GM19099 (cell line): ENCODE measurements around the gene THSD4.

Source experiments
- POLR2A ChIP-seq: IDR thresholded peaks from 3 replicates; pipeline ENCODE4 v1.6.1; 2011; ENCODE audit warnings: low read depth; ENCODE audit not compliant: insufficient read length; ENCODE audit errors: extremely low read depth

Gene THSD4

DNA sequence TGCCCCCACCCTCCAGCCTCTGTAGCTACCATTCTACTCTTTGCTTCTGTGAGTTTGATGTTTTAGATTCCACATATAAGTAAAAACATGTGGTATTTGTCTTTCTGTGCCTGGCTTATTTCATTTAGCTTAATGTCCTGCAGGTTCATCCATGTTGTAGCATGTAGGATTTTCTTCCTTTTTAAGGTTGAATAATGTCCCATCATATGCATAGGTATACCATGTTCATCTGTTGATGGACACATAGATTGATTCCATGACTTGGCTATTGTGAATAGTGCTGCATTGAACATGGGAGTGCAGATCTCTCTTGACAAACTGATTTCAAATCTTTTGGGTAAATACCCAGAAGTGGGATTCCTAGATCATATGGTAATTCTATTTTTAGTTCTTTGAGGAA lies 11.8 kb downstream of the THSD4 start:
- TF ChIP-seq POLR2A: no peak

- TF ChIP-seq POLR2A: no peak
Observed at GRCh38 chr15:71128939-71129562, 13.8 kb downstream of the THSD4 start.

GRCh38 chr15:71129669-71130068 lies 14.4 kb downstream of the THSD4 start:
- TF ChIP-seq POLR2A: no peak

DNA sequence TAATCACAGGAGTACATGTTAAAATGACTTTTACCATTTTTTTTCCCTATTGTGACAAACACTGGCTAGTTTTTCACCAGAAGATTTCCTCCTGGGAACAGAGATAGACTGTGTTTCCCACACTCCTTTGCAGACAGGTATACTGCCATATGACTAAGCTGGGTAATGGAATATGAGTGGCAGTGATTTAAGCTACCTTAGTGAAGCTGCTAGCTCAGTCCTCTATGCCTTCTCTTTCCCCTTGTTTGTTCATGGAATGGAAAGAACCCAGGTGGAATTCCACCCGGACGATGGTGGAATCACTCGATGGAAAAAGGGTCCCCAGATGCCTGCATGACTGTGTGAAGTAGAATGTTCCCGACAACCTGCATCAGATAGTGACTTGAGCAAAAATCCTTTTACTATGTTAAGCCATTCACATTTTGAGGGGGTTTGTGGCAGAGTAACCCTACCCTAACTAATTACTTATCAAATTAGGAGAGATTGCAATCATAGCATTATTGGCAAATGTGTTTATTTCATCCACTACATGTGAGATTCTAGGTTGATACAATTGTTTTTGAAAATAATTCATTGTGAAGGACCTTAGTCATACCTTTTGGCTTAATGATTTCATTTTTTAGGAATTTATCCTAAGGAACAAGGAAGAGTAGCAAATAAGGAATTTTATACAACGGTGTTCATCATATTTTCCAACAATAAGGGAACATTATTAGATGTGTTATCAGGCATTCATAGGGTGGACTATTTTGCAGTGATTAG lies 16.5 kb downstream of the THSD4 start:
- TF ChIP-seq POLR2A: no peak

GRCh38 chr15:71133747-71134472 lies 18.6 kb downstream of the THSD4 start:
- no peak for TF ChIP-seq POLR2A

GRCh38 chr15:71136159-71136783 lies 21.0 kb downstream of the THSD4 start:
- no peak for TF ChIP-seq POLR2A

- no peak for TF ChIP-seq POLR2A
Observed at GRCh38 chr15:71136793-71137518, 21.7 kb downstream of the THSD4 start.

DNA sequence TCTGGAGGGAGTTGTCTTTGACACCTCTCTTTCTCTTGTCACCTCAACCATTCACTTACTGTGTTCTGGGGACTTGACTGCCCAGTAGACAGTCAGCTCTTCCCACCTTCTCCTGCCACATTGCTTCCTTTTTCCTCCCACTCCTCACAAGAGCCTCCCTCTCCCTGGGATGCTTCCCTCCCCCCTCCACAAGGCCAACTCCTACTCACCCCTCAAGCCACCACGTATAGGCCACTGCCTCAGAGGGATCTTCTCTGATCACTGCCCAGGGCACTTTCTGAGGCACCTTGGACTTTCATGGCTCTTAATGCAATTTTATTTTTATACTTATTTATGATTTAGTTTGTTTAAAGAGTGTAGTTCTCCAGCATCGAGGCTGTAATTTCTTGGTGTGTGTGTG lies 23.2 kb downstream of the THSD4 start:
- TF ChIP-seq POLR2A: no peak

- no peak for TF ChIP-seq POLR2A
Observed at GRCh38 chr15:71139241-71139640, 24.0 kb downstream of the THSD4 start.

- TF ChIP-seq POLR2A: no peak
Observed at GRCh38 chr15:71141572-71141971, 26.3 kb downstream of the THSD4 start.

DNA sequence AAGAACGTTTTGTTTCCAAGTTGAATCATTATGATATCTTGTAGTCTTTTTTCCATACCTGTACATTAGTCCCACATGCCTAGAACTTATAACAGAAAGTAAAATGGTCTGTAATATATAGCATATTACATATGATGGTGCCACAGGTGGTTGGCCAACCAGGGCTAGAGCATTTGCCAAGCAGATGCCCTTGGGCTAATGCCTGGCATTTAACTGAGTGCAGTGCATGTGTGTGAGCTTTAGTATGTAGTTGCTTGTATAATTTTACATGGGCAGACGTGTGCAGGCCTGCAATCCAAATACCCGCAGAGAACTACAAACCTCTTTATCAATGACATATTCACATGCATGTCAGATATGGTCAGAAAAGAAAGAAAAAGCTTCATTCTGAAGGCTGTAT lies 27.5 kb downstream of the THSD4 start:
- no peak for TF ChIP-seq POLR2A

DNA sequence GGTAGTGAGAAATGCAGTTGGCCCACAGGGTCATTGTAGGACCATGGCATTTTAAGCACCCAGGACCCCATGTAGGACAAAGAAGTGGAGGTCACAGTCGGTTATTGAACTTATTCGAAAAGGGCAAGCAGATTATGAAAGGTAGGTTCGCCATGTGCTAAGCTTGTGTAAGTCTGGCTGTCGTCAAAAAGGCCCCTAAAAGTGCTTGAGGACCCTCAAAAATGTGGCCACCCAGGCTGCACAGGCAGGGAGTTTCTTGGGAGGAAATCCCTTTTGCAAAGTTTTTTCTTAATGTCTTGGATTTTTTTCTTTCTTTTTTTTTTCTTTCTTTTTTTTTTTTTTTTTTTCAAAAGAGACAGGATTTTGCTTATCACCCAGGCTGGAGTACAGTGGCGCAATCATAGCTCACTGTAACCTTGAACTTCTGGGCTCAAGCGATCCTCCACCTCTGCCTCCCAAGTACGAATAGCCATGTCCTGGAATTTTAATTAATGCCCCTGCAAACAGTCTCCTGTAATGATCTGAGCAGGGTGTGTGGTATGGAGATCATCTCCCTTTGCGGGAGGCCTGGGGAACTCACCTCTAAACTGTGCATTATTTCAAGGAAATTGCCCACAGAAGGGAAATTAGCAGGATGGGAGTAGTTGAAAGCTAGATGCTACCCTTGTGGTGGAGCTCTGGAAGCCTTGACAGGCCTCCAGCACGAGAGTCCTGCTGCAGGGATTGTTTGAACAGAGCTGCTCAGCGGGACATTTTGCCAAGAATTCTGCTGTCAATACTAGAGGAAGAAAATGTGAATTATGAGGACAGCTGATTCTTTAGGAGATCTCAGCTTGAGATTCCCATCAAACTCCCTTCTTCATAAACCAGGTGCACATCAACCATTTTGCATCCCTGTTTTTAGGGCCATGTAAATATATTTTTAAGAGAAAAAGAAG lies 28.4 kb downstream of the THSD4 start:
- TF ChIP-seq POLR2A: no peak

DNA sequence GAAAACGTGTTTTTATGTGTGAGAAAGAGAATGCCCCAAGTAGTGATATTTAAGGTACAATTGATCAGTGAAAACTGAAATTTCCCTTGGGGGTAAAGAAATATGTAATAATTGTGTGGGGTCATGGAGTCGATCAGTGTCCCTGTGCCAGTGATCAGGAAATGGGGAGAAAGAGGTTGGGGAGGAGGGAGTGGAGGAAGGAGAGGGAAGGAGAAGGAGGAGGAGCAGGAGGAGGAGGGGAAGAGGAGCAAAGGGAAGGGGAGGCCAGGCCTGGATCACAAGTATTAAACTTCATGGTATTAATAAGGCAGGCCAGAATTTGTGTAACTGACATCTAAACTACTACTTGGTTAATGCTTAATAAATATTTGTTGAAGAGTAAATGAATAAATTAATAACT lies 30.4 kb downstream of the THSD4 start:
- TF ChIP-seq POLR2A: no peak

DNA sequence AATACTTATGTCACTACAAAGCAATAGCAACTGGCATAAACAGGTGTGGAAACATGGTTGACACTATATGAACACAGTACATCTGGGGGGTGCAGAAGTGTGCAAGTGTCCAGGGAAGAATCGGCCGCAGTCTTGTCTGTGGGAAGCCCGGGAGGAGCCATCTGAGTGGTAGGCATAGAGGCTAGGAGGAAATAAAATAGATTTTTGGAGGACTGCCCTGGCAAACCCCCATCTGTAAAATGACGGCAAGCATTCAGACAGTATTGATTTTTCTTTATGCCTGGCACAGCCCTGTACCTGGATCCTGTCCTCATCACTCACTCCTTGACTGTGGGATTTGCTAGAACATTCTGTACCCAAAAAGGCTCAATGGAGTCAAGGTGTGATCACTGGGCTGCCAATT lies 31.3 kb downstream of the THSD4 start:
- no peak for TF ChIP-seq POLR2A
